ENCODE measurements around the gene KRTAP9-2. TPM values are rescaled to one million over a fixed set of nuclear protein-coding genes. Genes with fewer than 3 reads are reported as not detected.
"Not testable (repeated sequence)": the region's sequence is repeated elsewhere in the genome, so short reads cannot be mapped to it uniquely, and the experiment has no call there.

Gene KRTAP9-2, protein sequence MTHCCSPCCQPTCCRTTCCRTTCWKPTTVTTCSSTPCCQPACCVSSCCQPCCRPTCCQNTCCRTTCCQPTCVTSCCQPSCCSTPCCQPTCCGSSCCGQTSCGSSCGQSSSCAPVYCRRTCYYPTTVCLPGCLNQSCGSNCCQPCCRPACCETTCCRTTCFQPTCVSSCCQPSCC
- not detected for polyA plus RNA-seq (ENCODE audit: insufficient read length in 3 of 3)

DNA sequence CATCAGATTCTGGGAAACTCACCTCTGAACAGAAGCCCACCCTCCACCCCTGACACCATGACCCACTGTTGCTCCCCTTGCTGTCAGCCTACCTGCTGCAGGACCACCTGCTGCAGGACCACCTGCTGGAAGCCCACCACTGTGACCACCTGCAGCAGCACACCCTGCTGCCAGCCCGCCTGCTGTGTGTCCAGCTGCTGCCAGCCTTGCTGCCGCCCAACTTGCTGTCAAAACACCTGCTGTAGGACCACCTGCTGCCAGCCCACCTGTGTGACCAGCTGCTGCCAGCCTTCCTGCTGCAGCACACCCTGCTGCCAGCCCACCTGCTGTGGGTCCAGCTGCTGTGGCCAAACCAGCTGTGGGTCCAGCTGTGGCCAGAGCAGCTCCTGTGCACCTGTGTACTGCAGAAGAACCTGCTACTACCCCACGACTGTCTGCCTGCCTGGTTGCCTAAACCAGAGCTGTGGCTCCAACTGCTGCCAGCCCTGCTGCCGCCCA, at the start of gene KRTAP9-2:
Gene KRTAP9-2 (plus strand): TSS at position 51 of the 498 bp plus-strand sequence. CDS start 7 bp downstream, at position 58.
- DNase-seq (ENCODE audit: low read depth in 3 of 3, low spot score in 2 of 3) = not testable (repeated sequence)

GRCh38 chr17:41176744-41177387, 49.6 kb upstream of the KRTAP9-2 start:
- DNase-seq (ENCODE audit: low read depth in 3 of 3, low spot score in 2 of 3) = no peak

GRCh38 chr17:41177727-41178271, 48.6 kb upstream of the KRTAP9-2 start, which contains the start of gene KRTAP4-2:
TSS of gene KRTAP4-2 (minus strand) at chr17:41178221. CDS start at chr17:41178164, 57 bp downstream.
- no peak for DNase-seq (ENCODE audit: low read depth in 3 of 3, low spot score in 2 of 3)

DNA sequence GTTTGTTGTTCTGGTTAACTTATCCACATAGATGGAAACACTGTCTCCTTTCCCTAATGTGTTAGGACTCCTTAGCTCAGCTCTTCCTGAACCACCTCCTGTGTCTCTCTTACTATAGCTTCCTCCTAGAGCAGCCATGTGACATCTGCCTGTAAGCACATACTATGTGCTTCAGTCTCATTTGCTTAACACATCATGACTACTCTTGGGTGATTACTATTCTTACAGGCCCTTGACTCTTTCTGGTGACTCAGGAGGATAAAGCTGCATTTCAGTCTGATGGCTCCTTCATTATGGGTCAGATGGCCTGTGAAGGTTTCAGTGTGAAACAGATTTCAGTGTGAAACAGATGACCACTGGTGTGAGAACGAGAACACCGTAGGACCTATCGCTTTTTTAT, 48.1 kb upstream of the KRTAP9-2 start:
- DNase-seq (ENCODE audit: low read depth in 3 of 3, low spot score in 2 of 3) = no peak

DNA sequence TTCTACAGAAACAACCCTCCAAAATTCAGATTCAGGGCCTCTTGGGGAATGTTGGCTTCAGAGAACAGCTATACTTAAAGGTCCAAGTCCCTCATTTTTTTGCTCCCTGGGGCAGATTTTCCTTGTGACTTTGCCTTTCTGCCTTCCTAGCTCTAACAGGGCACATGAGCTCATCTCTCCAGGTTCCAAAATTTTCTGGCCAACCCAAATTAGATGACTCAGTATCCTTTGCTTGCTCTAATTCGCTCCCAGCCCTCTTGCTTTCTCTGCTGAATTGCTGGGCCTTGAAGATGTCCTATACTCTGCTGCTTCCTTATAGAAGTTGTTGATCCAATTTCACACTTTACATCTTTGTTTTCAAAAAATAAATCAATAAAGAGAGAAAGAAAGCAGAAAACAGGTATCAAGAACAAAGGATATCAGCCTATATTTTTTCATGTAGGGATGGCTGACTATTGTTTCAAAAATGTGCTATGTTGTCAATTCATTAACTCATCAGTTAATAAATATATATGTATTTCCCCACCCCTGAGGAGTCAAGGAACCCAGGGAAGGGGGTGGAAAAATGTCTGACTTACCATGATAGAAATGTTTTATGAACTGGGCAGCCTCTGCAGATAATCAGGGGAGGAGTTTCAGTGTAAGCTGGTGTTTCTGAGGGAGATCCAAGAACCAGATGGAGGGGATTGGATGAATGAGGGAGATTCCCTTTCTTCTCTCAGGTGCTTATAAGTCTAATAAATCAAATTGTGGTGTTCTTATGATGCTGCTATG, 47.4 kb upstream of the KRTAP9-2 start:
- no peak for DNase-seq (ENCODE audit: low read depth in 3 of 3, low spot score in 2 of 3)

GRCh38 chr17:41184480-41184961, 41.9 kb upstream of the KRTAP9-2 start, which contains the start of gene KRTAP4-1:
TSS of gene KRTAP4-1 (minus strand) at chr17:41184911. CDS start at chr17:41184854, 57 bp downstream.
- no peak for DNase-seq (ENCODE audit: low read depth in 3 of 3, low spot score in 2 of 3)

DNA sequence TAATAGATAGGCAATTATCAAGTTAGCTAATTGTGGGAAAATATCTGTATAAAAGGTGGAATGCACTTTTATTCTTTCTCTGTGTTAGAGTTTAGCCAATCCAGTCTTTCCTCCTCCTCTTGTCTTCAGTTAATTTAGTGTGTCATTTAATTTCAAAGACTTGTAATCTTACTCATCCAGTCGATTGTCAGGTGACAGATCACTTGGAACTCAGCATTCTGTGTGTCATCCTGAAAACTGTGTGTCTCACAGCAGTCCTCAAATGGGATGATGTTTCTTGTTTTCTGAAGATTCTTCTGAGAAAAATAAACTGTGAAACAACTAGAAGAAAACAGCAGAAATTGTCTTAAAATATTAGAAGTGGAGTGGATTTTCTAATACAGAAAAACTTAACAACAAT, 41.4 kb upstream of the KRTAP9-2 start:
- DNase-seq (ENCODE audit: low read depth in 3 of 3, low spot score in 2 of 3) = no peak

GRCh38 chr17:41186872-41187271, 39.6 kb upstream of the KRTAP9-2 start:
- no peak for DNase-seq (ENCODE audit: low read depth in 3 of 3, low spot score in 2 of 3)

- DNase-seq (ENCODE audit: low read depth in 3 of 3, low spot score in 2 of 3) = not testable (repeated sequence)
Observed at GRCh38 chr17:41189837-41190318, 36.6 kb upstream of the KRTAP9-2 start, which contains the start of gene KRTAP9-1. TSS of gene KRTAP9-1 (plus strand) at chr17:41189887. CDS start at chr17:41189887, 0 bp downstream.

GRCh38 chr17:41190328-41190727, 36.1 kb upstream of the KRTAP9-2 start:
- no peak for DNase-seq (ENCODE audit: low read depth in 3 of 3, low spot score in 2 of 3)

- no peak for DNase-seq (ENCODE audit: low read depth in 3 of 3, low spot score in 2 of 3)
Observed at GRCh38 chr17:41196068-41196467, 30.4 kb upstream of the KRTAP9-2 start.

- no peak for DNase-seq (ENCODE audit: low read depth in 3 of 3, low spot score in 2 of 3)
Observed at GRCh38 chr17:41199421-41200078, 26.9 kb upstream of the KRTAP9-2 start.

- no peak for DNase-seq (ENCODE audit: low read depth in 3 of 3, low spot score in 2 of 3)
Observed at GRCh38 chr17:41211845-41212466, 14.5 kb upstream of the KRTAP9-2 start.

- no peak for DNase-seq (ENCODE audit: low read depth in 3 of 3, low spot score in 2 of 3)
Observed at GRCh38 chr17:41212524-41213169, 13.8 kb upstream of the KRTAP9-2 start.

GRCh38 chr17:41215681-41216080, 10.8 kb upstream of the KRTAP9-2 start:
- no peak for DNase-seq (ENCODE audit: low read depth in 3 of 3, low spot score in 2 of 3)

DNA sequence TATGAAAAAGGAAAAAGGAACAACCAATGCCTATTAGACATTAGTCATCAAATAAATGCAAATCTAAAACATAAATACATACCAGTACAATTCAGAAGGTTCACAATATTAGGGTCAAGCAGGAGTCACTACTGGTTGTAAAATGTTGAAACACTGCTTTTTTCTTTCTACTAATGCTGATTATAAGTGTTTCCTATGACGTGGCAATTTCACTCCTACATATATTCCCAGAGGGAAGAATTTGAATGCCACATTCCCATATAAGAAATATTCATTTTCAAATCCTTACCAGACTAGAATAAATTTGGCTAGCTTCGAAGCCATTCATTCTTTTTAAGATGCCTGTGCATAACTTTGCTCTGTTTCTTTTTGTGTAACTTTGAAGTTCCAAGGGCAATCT, 2.6 kb upstream of the KRTAP9-2 start:
- no peak for DNase-seq (ENCODE audit: low read depth in 3 of 3, low spot score in 2 of 3)

DNA sequence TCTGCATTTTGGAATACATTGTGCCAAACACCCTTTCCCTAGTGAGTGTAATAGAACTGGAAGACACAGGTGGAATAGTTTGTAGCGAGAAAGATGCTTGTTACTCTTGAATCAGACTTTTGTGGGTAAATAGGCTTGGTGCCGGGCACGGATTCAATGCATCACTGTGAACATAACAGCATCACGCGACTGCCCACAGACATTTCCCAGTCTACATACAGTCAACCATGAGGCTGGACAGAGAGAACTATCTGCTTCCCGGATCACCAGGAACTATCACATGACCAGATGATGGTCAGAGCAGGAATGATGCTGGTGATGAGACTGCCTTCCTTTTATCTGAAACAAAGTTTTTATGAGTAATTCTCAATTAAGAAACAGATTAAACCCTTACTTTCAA, 397 bp upstream of the KRTAP9-2 start:
- DNase-seq (ENCODE audit: low read depth in 3 of 3, low spot score in 2 of 3) = no peak

GRCh38 chr17:41230094-41230493, 3.6 kb downstream of the KRTAP9-2 start:
- no peak for DNase-seq (ENCODE audit: low read depth in 3 of 3, low spot score in 2 of 3)

DNA sequence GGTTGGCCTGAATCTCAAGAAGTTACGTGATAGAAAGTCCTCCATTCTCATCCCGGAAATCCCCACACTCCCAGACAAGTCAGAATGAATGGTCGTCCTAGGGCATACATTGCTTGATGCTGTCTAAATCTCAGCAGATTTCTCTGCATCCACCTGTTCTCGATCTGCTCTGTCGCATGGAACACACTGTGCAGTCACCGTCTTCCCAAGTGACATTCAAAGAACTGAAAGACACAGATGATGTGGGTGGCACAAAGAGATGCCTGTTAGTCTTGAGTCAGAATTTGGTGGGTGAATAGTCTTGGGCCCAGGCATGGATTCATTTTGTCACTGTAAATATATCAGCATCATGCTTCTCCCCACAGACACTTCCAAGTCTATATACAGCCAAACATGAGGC, 5.3 kb downstream of the KRTAP9-2 start:
- no peak for DNase-seq (ENCODE audit: low read depth in 3 of 3, low spot score in 2 of 3)

All from right renal cortex interstitium (tissue), 3 donors.